ENCODE data around the gene SMIM29.
"Not testable (repeated sequence)": the region's sequence is repeated elsewhere in the genome, so short reads cannot be mapped to it uniquely, and the experiment has no call there.

SMIM29 gene

GRCh38 chr6:34276191-34276590 lies 27.4 kb upstream of the SMIM29 start:
- no peak overlapping the region for H3K4me3 ChIP-seq (ENCODE audit: low read depth, low read length)
- no peak for TF ChIP-seq CTCF (IDR thresholded peaks at IDR 0.05; ENCODE audit: control insufficient read depth, extremely low read depth, insufficient read depth)
- no peak for DNase-seq (ENCODE audit: low read depth)

- no peak for TF ChIP-seq CTCF (IDR thresholded peaks at IDR 0.05; ENCODE audit: control insufficient read depth, extremely low read depth, insufficient read depth)
- H3K4me3 ChIP-seq (ENCODE audit: low read depth, low read length) = no peak overlapping the region
- no peak for DNase-seq (ENCODE audit: low read depth)
Measured at GRCh38 chr6:34275128-34275804, 26.5 kb upstream of the SMIM29 start.

DNA sequence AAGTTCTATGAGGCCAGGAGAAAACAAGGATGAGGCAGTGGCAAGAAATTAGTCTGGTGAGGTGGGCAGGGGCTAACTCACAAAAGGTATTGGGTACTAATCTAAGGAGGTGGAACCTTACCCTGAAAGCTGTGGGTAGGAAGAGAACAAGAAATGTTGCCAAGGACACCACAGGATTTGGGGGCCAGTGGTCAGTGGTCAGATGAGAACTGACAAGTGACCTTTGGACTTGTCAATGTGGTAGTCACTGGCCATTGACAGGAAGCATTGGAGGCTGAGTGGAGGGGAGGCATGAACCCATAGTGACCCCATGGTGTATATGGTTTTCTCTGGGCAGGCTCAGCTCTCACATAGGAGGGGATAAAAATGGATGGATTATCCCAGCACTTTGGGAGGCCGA lies 25.3 kb upstream of the SMIM29 start:
- no peak for DNase-seq (ENCODE audit: low read depth)
- no peak overlapping the region for H3K4me3 ChIP-seq (ENCODE audit: low read depth, low read length)
- TF ChIP-seq CTCF (IDR thresholded peaks at IDR 0.05; ENCODE audit: control insufficient read depth, extremely low read depth, insufficient read depth) = no peak

DNA sequence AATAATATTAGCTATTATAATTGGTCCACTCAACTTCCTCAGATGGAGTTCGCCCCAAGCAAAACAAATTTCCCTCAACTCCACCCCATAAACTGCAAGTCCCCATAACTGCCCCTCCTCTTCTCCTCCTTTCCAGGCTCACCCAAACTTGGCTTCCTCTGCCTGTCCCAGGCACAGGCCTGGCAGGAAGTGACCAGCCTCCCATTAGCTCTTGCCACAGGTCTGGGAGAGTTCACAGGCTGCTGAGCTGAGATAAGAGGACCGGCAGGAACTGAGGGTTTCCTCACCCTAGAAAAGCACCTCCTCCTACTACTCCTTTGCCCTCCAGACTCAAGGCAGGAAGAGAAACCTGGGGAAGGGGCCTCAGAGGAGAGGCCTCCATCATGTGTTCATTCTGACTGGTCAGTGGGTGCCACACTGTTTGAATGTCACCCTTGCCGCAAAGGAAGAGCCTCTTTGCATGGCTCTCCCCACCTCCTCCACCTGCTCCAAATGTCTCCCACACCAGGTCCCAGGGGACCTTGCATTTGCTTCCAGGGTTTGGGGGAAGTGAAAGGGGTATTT lies 24.5 kb upstream of the SMIM29 start:
- no peak overlapping the region for H3K4me3 ChIP-seq (ENCODE audit: low read depth, low read length)
- no peak for TF ChIP-seq CTCF (IDR thresholded peaks at IDR 0.05; ENCODE audit: control insufficient read depth, extremely low read depth, insufficient read depth)
- DNase-seq (ENCODE audit: low read depth) = no peak

- no peak overlapping the region for H3K4me3 ChIP-seq (ENCODE audit: low read depth, low read length)
- no peak for DNase-seq (ENCODE audit: low read depth)
- TF ChIP-seq CTCF (IDR thresholded peaks at IDR 0.05; ENCODE audit: control insufficient read depth, extremely low read depth, insufficient read depth) = no peak
Measured at GRCh38 chr6:34272013-34272926, 23.5 kb upstream of the SMIM29 start.

DNA sequence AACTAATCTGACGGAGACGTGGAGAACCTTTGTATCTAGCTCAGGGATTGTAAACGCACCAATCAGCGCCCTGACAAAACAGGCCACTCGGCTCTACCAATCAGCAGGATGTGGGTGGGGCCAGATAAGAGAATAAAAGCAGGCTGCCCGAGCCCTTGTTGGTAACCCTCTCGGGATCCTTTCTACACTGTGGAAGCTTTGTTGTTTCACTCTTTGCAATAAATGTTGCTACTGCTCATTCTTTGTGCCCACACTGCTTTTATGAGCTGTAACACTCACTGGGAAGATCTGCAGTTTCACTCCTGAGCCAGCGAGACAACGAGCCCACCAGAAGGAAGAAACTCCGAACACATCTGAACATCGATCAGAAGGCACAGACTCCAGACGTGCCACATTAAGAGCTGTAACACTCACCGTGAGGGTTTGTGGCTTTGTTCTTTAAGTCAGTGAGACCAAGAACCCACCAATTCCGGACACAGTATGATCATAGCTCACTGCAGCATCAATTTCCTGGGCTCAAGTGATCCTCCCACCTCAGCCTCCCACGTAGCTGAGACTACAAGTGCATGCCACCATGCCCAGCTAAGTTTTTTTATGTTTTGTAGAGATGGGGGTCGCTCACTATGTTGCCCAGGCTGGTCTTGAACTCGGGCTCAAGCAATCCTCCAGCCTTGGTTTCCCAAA lies 21.0 kb upstream of the SMIM29 start:
- DNase-seq (ENCODE audit: low read depth); H3K4me3 ChIP-seq (ENCODE audit: low read depth, low read length): not testable (repeated sequence)

DNA sequence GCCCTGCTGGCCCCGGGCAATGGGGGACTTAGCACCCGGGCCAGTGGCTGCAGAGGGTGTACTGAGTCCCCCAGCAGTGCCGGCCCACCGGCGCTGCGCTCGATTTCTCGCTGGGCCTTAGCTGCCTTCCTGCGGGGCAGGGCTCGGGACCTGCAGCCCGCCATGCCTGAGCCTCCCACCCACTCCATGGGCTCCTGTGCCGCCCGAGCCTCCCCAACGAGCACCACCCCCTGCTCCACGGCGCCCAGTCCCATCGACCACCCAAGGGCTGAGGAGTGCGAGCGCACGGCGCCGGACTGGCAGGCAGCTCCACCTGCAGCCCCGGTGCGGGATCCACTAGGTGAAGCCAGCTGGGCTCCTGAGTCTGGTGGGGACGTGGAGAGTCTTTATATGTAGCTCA lies 20.3 kb upstream of the SMIM29 start:
- not testable (repeated sequence) for H3K4me3 ChIP-seq (ENCODE audit: low read depth, low read length); DNase-seq (ENCODE audit: low read depth)
